Ecto neural progenitor cell (in vitro differentiated cells): ENCODE measurements around the gene RICTOR.

Experiments
- DNase-seq: peaks from one replicate; pipeline ENCODE4 v3.0.0-alpha.2; 2018; ENCODE audit warnings: low spot score

RICTOR gene

DNA sequence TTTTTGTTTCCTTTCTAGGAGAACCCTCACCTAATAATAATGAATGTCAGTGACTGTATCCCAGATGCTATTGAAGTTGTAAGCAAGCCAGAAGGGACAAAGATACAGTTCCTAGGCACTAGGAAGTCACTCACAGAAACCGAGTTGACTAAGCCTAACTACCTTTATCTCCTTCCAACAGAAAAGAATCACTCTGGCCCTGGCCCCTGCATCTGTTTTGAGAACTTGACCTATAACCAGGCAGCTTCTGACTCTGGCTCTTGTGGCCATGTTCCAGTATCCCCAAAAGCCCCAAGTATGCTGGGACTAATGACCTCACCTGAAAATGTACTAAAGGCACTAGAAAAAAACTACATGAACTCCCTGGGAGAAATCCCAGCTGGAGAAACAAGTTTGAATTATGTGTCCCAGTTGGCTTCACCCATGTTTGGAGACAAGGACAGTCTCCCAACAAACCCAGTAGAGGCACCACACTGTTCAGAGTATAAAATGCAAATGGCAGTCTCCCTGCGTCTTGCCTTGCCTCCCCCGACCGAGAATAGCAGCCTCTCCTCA, 141.3 kb downstream of the RICTOR start:
- DNase-seq, result no peak

GRCh38 chr5:38931731-38932130, 142.5 kb downstream of the RICTOR start:
- no peak for DNase-seq

- DNase-seq, result no peak
Observed at GRCh38 chr5:38929838-38930237, 144.4 kb downstream of the RICTOR start.

DNA sequence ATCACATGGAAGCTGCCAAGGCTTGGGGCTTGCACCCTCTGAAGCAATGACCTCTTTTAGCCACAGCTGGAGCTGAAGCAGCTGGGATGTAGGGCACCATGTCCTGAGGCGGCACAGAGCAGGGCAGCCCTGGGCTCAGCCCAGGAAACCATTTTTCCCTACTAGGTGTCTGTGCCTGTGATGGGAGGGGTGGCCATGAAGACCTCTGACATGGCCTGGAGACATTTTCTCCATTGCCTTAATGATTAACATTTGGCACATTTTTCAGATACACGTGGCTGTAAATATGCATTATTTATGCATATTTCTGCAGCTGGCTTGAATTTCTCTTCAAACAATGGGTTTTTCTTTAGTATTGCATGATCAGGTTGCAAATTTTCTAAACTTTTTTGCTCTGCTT, 146.7 kb downstream of the RICTOR start:
- no peak for DNase-seq

DNA sequence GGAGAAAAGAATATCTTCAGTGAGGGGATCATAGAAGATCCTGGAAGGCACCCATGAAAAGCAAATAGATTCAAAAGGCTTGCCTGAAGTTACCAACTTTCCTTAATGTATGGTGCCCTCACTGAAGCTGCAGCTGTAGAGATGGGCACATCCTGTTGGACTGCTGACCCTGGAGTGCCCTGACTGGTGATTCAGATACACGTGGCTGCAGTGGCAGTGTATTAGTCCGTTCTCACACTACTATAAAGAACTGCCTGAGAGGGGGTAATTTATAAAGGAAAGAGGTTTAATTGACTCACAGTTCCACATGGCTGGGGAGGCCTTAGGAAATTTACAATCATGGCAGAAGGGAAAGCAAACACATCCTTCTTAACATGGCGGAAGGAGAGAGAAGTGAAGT, 148.1 kb downstream of the RICTOR start:
- no peak for DNase-seq

- no peak for DNase-seq
Observed at GRCh38 chr5:38925154-38925925, 148.9 kb downstream of the RICTOR start.

- DNase-seq, result no peak
Observed at GRCh38 chr5:38923661-38924451, 150.3 kb downstream of the RICTOR start.

DNA sequence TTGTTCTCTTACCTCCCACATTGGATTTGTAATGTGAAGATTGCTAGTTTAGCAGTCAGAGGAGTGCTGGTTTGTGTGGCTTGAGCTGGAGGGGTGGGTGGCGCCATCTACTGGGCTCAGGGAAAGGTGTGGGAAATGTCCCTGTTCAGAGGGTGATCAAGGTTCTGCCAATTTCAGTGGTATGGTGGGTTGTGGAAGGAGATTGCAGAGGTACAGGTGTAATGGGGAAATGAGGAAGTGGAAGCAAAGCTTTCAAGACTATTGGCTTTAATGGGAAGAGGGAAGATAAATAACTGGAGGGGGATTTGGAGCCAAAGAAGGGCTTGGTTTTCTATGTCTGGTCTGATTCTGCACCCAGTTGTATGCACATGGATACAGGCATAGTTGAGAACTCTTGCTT, 152.0 kb downstream of the RICTOR start:
- peak; percentile 66 for DNase-seq

DNA sequence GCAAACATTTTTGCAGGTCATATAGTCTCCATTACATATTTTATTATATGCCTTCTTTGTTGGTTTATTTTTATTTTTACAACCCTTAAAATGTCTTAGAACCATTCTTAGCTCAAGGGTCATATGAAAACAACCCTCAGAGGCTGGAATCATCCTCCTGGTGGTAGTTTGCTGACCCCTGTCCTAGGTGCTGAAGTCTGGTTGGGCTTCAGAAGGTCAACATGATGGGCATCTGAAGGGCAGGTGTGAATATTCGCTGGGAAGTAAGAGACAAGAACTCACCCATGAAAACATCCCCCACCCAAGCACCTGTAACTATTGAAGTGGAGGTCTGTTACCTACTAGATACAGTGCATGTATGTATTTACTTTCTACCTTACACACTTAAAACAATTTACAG, 153.0 kb downstream of the RICTOR start:
- DNase-seq, result no peak

DNA sequence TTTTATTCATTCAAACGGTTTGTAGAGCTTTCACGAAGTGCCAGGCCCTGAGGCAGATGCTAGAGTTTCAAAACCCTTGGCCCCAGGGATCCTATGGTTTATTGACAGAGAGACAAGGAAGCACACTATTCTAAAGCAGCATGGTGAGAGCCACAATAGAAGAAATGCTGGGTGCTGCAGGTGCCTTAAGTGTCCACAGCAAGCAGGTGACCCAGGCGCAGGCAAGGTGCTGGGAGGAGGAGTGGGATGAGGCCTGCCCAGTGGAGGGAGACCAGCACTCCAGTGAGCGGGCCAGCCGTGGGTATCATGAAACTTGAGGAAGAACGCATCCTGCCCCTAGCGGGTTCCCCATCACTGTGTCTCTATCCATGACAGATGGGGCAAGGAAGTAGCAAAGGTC, 157.4 kb downstream of the RICTOR start:
- no peak for DNase-seq

- no peak for DNase-seq
Observed at GRCh38 chr5:38913714-38914113, 160.5 kb downstream of the RICTOR start.

- no peak for DNase-seq
Observed at GRCh38 chr5:38911933-38912332, 162.3 kb downstream of the RICTOR start.

GRCh38 chr5:38906503-38906902, 167.7 kb downstream of the RICTOR start:
- DNase-seq, result no peak

- DNase-seq, result no peak
Observed at GRCh38 chr5:38905516-38905915, 168.7 kb downstream of the RICTOR start.

- no peak for DNase-seq
Observed at GRCh38 chr5:38899936-38900335, 174.3 kb downstream of the RICTOR start.

GRCh38 chr5:38896760-38897159, 177.4 kb downstream of the RICTOR start:
- no peak for DNase-seq

GRCh38 chr5:38892363-38892762, 181.8 kb downstream of the RICTOR start:
- no peak for DNase-seq

DNA sequence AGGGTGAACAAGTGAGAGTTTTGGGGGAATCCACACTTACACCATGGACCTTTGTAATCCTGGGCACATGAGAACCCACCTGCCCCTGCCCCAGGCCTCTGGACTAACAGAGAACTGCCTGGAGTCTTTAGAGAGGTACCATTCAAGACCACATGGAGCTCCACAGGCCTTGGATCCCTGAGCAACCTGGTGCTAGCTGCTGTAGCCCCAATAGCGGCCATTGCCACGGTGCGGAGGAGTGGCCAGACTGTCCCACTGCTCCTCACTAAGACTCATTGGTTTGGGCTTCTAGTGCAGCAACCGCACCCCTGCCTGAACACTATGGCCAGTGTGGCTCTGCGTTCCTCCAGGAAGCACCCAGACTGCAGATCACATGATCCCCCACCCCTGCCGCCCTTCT, 182.6 kb downstream of the RICTOR start:
- no peak for DNase-seq

GRCh38 chr5:38889424-38889823, 184.8 kb downstream of the RICTOR start:
- DNase-seq, result no peak

DNA sequence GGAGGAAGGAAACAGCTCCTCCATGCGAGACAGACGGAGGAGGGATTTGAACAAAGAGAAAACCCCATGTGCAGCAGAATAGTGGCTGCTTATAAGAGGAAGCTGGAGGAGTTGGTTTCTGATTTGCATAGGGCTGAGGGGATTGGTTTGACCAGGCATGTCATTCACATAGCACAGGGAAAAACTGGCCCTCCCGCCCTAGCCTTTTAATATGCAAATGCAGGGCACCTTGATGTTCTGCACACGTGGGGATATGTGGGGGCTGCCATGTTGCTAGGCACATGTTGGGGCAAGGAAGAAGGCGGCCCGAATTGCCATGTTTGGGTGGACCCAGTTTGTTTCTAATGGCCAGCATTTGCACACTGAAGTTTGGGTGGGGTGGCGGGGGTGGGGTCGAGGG, 186.2 kb downstream of the RICTOR start:
- DNase-seq, result no peak
